Motor neuron (in vitro differentiated cells): ENCODE measurements around the gene PDE9A. TPM values are rescaled to one million over a fixed set of nuclear protein-coding genes. Genes with fewer than 3 reads are reported as not detected.
"Not testable (repeated sequence)": the region's sequence is repeated elsewhere in the genome, so short reads cannot be mapped to it uniquely, and the experiment has no call there.

ENCODE experiments used
- ATAC-seq, 8 experiments: fragments of 200-7000 bp; cut with Tn5 transposase; replicated peaks in 6 of 8; 2 replicates each; pipeline ENCODE4 v1.8.0; 2021; ENCODE audit warnings: mild to moderate bottlenecking in 8 of 8, moderate library complexity in 8 of 8
- H3K27ac ChIP-seq, 2 donors: fragments of 250-450 bp; sonication (Bioruptor Pico); 2 replicates each; pipeline ENCODE4 v1.9.0; 2021; ENCODE audit warnings: antibody characterized with exemption in 2 of 2, mild to moderate bottlenecking in 2 of 2, moderate library complexity in 1 of 2
- H3K4me1 ChIP-seq, 2 donors: fragments of 250-450 bp; sonication (Bioruptor Pico); replicated peaks in 1 of 2; 2 replicates each; pipeline ENCODE4 v1.6.1; 2021; ENCODE audit warnings: antibody characterized with exemption in 2 of 2, mild to moderate bottlenecking in 2 of 2, moderate library complexity in 1 of 2
- H3K4me3 ChIP-seq, 5 donors: fragments of 250-450 bp; sonication (Bioruptor Pico); 2 replicates each; pipeline ENCODE4 v1.9.0; 2021; ENCODE audit warnings: antibody characterized with exemption in 5 of 5, mild to moderate bottlenecking in 5 of 5, moderate library complexity in 4 of 5
- WGBS, 10 experiments: fragments of 450-650 bp; shearing (Covaris generic); methylation state at CpG; one replicate each; pipeline ENCODE4 v1.0.0; 2022; 5-methylcytosine and 5-hydroxymethylcytosine counted together
- in situ Hi-C, 9 experiments: fragments of 400-800 bp; cut with MboI; loops; one replicate each; pipeline ENCODE4 v1.15.0; 2021; ENCODE audit warnings: low sequenced_read_pairs in 9 of 9, low pct_unique_long_range_greater_than_20kb in 2 of 9; ENCODE audit not compliant: unreplicated experiment in 9 of 9
- total RNA-seq, 8 experiments: library from RNA; unstranded; fragments of 300-600 nt; gene quantifications; 2 replicates each; pipeline versions ENCODE4 v1.2.3 to v1.2.4, GENCODE V29; 2022

The PDE9A gene
- 10 to 100 TPM in 5 of 8 experiments, under 1 TPM in 1, not detected in 2; 0.31 to 21.2 (median 15.6) TPM for total RNA-seq

DNA sequence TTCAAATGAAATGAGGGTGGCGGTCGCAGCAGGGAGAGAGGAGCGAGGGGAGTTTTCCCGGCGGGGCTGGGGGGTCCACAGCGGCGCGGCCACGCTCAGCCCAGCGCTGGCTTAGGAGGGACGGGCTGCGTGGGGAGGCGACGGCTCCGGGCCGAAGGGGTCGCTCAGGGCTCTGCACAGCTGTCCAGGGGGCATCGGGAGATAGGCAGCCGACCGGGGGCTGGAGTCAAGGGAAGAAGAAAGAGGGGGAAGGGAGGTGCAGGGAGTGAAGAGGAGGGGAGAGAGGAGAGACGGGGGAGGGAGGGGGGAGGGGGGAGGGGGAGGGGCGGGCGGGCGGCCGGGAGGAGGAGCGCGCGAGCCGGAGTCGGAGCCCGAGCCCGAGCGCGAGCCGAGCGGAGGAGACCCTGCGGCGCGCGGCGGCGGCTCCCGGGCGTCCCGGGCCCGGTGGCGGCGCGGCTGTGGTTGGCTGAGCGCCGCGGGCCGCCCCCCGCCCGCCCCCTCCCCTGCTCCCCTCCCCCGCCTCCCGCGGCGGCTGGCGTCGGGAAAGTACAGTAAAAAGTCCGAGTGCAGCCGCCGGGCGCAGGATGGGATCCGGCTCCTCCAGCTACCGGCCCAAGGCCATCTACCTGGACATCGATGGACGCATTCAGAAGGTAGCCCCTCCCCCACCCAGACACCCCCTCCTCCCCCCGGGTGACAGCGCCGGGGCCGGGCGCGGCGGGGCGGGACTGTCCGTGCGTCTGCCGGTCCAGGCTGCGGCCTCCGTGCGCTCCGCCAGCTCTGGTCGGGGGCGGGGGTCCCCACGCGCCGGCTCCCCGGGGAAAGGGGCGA, at the start of gene PDE9A:
TSS of gene PDE9A (plus strand) at position 391 of the 831 bp plus-strand sequence. CDS start at position 585, 194 bp downstream.
- peak in 6 of 8 experiments; percentile 55 to 72 (median 64) for ATAC-seq
- peaks cover 29 to 36% of the 10 kb centered on the region in 2 donors for H3K4me1 ChIP-seq
- WGBS, 10 experiments = 0% methylated on average over 5 of the region's 91 CpGs; no CpG with 5 or more reads in 9 of the 10 experiments
- H3K27ac ChIP-seq = peak within 1 kb of the TSS; percentile 88
- peak within 1 kb of the TSS; percentile 57 to 81 (median 64) for H3K4me3 ChIP-seq
- in situ Hi-C loops = no loop called here

GRCh38 chr21:42607102-42607501, 46.3 kb upstream of the PDE9A start:
- peak overlapping the region in 1 of 2 donors; percentile 7 for H3K27ac ChIP-seq
- WGBS, 10 experiments = 15 to 75% (median 60%) methylated on average over 1 to 4 of the region's 4 CpGs; no CpG with 5 or more reads in 3 of the 10 experiments
- no peak overlapping the region for H3K4me3 ChIP-seq
- ATAC-seq = peak in 5 of 8 experiments; percentile 60 to 77 (median 67)
- H3K4me1 ChIP-seq = peaks cover 2 to 9% of the 10 kb centered on the region in 2 donors
- in situ Hi-C loops = loop anchor here in 1 of 9 experiments (25.0 kb wide), 1 partner anchor 205 kb away; no protein-coding TSS in a partner anchor

- no peak overlapping the region for H3K4me3 ChIP-seq
- ATAC-seq = peak in 1 of 8 experiments; percentile 7
- H3K27ac ChIP-seq = peak overlapping the region in 1 of 2 donors; percentile 7
- 0 to 92% (median 68%) methylated on average over 1 to 5 of the region's 5 CpGs; no CpG with 5 or more reads in 3 of the 10 experiments for whole genome bisulfite sequencing, 10 experiments
- peaks cover 2 to 9% of the 10 kb centered on the region in 2 donors for H3K4me1 ChIP-seq
- in situ Hi-C loops = loop anchor here in 1 of 9 experiments (25.0 kb wide), 1 partner anchor 205 kb away; no protein-coding TSS in a partner anchor
Observed at GRCh38 chr21:42607525-42608102, 45.8 kb upstream of the PDE9A start.

- peaks cover 2 to 9% of the 10 kb centered on the region in 2 donors for H3K4me1 ChIP-seq
- no peak overlapping the region for H3K4me3 ChIP-seq
- no peak overlapping the region for H3K27ac ChIP-seq
- WGBS, 10 experiments = 10 to 100% (median 77%) methylated on average over 1 to 4 of the region's 4 CpGs; no CpG with 5 or more reads in 1 of the 10 experiments
- in situ Hi-C loops = loop anchor here in 1 of 9 experiments (25.0 kb wide), 1 partner anchor 204 kb away; no protein-coding TSS in a partner anchor
- ATAC-seq = no peak
Observed at GRCh38 chr21:42608446-42608845, 45.0 kb upstream of the PDE9A start.

DNA sequence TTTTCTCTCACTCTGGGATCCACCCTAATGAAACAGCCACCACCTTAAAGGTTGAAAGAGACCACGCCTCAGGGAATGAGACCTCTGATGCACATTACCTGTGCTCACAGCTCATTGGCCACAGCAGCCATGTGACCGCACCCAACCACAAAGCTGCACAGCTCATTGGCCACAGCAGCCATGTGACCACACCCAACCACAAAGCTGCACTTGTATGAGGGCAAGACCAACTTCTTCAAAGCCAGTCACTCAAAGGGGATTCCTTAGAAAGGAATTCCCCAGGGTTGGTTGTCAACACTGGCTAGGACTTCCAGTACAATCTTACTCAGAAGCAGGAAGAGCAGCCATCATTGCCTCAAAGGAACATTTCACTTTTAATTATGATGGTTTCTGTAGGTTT, 43.6 kb upstream of the PDE9A start:
- in situ Hi-C loops = loop anchor here in 1 of 9 experiments (25.0 kb wide), 1 partner anchor 202 kb away; no protein-coding TSS in a partner anchor
- Histone ChIP-seq H3K4me1 (peaks cover 2 to 9% of the 10 kb centered on the region in 2 donors), H3K27ac (no peak overlapping the region), H3K4me3 (no peak overlapping the region)
- ATAC-seq = no peak
- WGBS, 10 experiments = 58 to 100% (median 80%) methylated on average over 1 to 2 of the region's 2 CpGs; no CpG with 5 or more reads in 5 of the 10 experiments

DNA sequence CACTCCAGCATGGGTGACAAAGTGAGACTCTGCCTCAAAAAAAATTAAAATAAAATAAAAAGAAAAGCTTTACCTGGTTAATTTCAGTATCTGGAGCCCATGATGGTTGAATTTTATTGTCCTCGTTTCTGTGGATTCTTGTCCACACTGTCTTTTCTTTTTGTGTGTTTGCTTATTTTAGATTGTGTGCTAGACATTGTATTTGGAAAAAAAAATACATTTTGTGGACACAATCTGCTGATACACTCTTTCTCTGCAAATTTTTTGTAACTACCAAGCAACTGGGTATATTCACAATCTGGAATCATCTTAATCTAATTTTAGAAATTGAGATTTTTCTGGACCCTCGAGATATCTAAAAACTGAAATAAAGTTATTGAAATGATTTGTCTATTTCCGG, 41.6 kb upstream of the PDE9A start:
- WGBS, 10 experiments = 3 to 100% (median 78%) methylated on average over 2 to 3 of the region's 3 CpGs
- ATAC-seq = no peak
- in situ Hi-C loops = loop anchor here in 1 of 9 experiments (25.0 kb wide), 1 partner anchor 200 kb away; no protein-coding TSS in a partner anchor
- Histone ChIP-seq H3K4me3 (no peak overlapping the region), H3K4me1 (peaks cover 2 to 16% of the 10 kb centered on the region in 2 donors), H3K27ac (no peak overlapping the region)

GRCh38 chr21:42612390-42612789, 41.0 kb upstream of the PDE9A start:
- peaks cover 2 to 16% of the 10 kb centered on the region in 2 donors for H3K4me1 ChIP-seq
- in situ Hi-C loops = loop anchor here in 1 of 9 experiments (25.0 kb wide), 1 partner anchor 200 kb away; no protein-coding TSS in a partner anchor

DNA sequence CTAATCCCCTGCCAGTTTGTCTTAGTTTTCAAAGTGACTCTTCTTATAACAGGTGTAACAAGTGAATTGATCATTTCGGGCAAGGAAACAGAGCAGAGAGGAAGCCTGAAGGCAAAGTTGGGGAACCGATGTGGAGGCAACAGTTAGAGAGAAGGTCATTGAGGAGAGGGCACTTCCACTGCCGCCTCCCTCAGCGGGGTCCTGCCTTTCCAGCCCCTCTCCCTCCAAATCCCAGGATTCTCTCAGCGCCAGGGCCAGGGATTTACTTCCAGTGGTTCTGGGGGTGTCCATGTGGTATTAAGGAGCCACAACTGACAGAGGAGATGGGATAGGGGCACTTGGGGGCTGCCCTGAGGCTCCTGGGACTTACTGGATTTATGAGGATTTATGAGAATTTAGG, 39.7 kb upstream of the PDE9A start:
- H3K4me3 ChIP-seq = no peak overlapping the region
- in situ Hi-C loops = loop anchor here in 1 of 9 experiments (25.0 kb wide), 1 partner anchor 199 kb away; no protein-coding TSS in a partner anchor
- H3K4me1 ChIP-seq = peaks cover 9 to 19% of the 10 kb centered on the region in 2 donors
- H3K27ac ChIP-seq = no peak overlapping the region
- WGBS, 10 experiments = 0 to 100% (median 86%) methylated on average over 1 to 5 of the region's 5 CpGs; no CpG with 5 or more reads in 3 of the 10 experiments
- no peak for ATAC-seq

More at GRCh38 chr21:42612390-42612789, 41.0 kb upstream of the PDE9A start:
- Histone ChIP-seq H3K4me3 (no peak overlapping the region), H3K27ac (no peak overlapping the region)
- no peak for ATAC-seq
- 0 to 100% (median 75%) methylated on average over 1 of the region's 1 CpG; no CpG with 5 or more reads in 1 of the 10 experiments for WGBS, 10 experiments

DNA sequence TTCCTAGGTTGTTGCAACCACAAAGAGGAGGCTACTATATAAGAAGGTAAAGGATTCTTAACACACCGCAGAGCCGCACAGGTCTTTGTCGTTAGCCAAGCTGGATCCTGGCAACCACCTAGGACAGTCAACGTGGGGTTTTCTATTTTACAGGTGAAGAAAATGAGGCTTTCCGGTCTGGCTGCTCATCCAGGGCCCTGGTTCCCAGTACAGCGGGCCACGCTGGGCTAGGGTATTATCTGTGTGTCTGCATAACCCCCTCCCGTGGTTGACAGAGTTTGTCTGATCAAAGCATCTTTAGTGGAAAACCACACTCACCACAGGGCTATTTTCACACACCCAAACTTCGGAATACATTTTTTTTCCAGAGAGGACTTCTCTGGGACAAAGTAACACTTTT, 39.0 kb upstream of the PDE9A start:
- WGBS, 10 experiments = 27 to 100% (median 77%) methylated on average over 1 to 8 of the region's 9 CpGs; no CpG with 5 or more reads in 1 of the 10 experiments
- H3K27ac ChIP-seq = no peak overlapping the region
- H3K4me1 ChIP-seq = peaks cover 9 to 21% of the 10 kb centered on the region in 2 donors
- no peak overlapping the region for H3K4me3 ChIP-seq
- no peak for ATAC-seq
- in situ Hi-C loops = loop anchor here in 1 of 9 experiments (25.0 kb wide), 1 partner anchor 198 kb away; no protein-coding TSS in a partner anchor

DNA sequence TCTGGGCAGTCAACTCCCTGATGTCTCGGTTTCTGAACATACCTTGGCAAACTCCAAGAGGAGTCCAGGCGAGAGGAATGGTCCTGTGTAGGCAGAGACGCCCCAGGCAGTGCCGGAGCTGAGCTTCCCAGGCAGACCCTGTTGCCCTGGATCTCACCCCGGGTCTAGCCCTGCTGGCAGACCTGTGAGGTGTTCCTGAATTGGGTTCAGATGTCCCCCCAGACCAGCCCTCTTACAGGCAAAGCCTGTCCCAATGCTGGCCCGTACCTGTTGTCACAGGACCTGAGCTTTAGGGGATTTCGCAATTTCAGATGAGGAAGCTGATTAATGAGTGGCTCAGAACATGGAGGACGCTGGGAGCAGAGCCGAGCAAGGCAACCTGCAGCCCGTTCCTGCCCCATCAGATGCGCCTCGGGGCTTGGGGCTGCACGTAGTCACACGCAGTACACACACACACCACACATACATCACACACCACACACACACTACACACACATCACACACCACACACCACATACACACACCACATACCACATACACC, 38.5 kb upstream of the PDE9A start:
- H3K27ac ChIP-seq = peak overlapping the region in 1 of 2 donors; percentile 28
- peak in 6 of 8 experiments; percentile 11 to 69 (median 52) for ATAC-seq
- WGBS, 10 experiments = 7 to 100% (median 48%) methylated on average over 1 to 9 of the region's 14 CpGs; no CpG with 5 or more reads in 4 of the 10 experiments
- in situ Hi-C loops = loop anchor here in 1 of 9 experiments (25.0 kb wide), 1 partner anchor 197 kb away; no protein-coding TSS in a partner anchor
- peaks cover 9 to 21% of the 10 kb centered on the region in 2 donors for H3K4me1 ChIP-seq
- H3K4me3 ChIP-seq = no peak overlapping the region

GRCh38 chr21:42615377-42615776, 38.0 kb upstream of the PDE9A start:
- ATAC-seq, H3K27ac ChIP-seq, H3K4me3 ChIP-seq: not testable (repeated sequence)
- no CpG with 5 or more reads among the region's 5 CpGs for WGBS, 10 experiments
- H3K4me1 ChIP-seq = peaks cover 9 to 21% of the 10 kb centered on the region in 2 donors
- in situ Hi-C loops = loop anchor here in 1 of 9 experiments (25.0 kb wide), 1 partner anchor 197 kb away; no protein-coding TSS in a partner anchor

- H3K4me1 ChIP-seq = peaks cover 9 to 21% of the 10 kb centered on the region in 2 donors
- in situ Hi-C loops = loop anchor here in 1 of 9 experiments (25.0 kb wide), 1 partner anchor 196 kb away; no protein-coding TSS in a partner anchor
- ATAC-seq = no peak
- H3K4me3 ChIP-seq = no peak overlapping the region
- H3K27ac ChIP-seq = no peak overlapping the region
- 7 to 67% methylated on average over 2 to 3 of the region's 3 CpGs; no CpG with 5 or more reads in 8 of the 10 experiments for WGBS, 10 experiments
Observed at GRCh38 chr21:42615924-42616323, 37.5 kb upstream of the PDE9A start.
